HG02840 (cell line): ENCODE results near the gene IPO5.
"Not testable (repeated sequence)": the region's sequence is repeated elsewhere in the genome, so short reads cannot be mapped to it uniquely, and the experiment has no call there.

Source experiments
- ATAC-seq: cut with Tn5 transposase; IDR thresholded peaks from one replicate; pipeline ENCODE4 v1.9.1; 2021; ENCODE audit warnings: mild to moderate bottlenecking, moderate library complexity, moderate number of reproducible peaks; ENCODE audit not compliant: unreplicated experiment, low FRiP score

IPO5 gene

DNA sequence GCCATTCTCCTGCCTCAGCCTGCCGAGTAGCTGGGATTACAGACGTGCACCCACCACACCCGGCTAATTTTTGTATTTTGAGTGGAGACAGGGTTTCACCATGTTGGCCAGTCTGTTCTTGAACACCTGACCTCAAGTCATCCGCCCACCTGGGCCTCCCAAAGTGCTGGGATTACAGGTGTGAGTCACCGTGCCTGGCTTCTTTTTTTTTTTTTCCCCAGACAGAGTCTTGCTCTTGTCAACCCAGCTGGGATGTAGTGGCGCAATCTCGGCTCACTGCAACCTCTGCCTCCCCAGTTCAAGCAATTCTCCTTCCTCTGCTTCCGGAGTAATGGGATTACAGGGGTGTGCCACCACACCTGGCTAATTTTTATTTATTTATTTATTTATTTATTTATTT lies 51.5 kb downstream of the IPO5 start:
- not testable (repeated sequence) for ATAC-seq

DNA sequence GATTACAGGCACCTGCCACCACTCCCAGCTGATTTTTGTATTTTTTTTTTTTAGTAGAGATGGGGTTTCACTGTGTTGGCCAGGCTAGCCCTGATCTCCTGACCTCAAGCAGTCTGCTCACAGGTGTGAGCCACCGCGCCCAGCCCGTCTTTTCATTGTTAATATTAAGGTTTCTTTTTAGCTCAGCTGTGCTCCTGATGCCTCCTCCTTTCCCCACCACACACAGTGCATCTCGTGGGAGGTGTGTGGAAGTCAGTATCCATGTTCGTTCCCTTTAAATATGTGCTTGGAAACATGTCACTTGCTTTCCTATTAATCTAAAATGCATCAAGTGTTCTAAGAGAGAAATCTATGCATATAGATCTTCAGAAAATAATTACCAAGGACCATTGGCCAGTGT lies 53.5 kb downstream of the IPO5 start:
- no peak for ATAC-seq

DNA sequence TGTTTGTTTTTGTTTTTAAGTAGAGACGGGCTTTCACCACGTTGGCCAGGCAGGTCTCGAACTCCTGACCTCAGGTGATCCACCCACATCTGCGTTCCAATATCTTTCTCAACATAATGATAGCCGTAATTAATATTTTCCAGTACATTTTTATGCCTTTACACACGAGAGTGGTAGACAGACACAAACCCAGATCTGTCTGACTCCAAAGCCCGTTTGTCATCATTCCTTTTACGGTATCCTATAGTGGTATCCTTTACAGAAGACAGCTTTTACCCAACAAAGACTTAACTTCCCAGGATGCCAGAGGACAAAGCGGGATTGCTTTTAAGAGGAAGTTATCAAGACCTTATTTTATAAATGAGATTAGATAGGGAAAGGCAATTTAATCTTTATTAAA lies 59.8 kb downstream of the IPO5 start:
- no peak for ATAC-seq

- ATAC-seq, result no peak
These were observed 61.3 kb downstream of the IPO5 start for GRCh38 chr13:98014766-98015165.

DNA sequence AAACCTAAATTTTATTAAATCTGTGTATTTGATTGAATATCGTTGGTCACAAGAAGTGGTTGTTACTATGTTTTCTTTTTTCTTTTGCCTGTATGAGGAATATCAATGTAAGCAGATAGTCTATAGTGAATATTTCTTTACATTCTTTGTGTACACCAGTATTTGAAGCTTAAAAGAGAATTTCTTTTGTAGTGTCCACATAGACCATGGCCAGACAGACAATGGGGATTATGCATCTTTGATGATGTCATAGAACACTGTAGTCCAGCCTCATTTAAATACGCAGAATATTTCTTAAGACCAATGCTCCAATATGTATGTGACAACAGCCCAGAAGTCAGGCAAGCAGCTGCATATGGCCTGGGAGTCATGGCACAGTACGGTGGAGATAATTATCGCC lies 64.8 kb downstream of the IPO5 start:
- no peak for ATAC-seq

- ATAC-seq, result no peak
These were observed 65.7 kb downstream of the IPO5 start for GRCh38 chr13:98019186-98019585.

DNA sequence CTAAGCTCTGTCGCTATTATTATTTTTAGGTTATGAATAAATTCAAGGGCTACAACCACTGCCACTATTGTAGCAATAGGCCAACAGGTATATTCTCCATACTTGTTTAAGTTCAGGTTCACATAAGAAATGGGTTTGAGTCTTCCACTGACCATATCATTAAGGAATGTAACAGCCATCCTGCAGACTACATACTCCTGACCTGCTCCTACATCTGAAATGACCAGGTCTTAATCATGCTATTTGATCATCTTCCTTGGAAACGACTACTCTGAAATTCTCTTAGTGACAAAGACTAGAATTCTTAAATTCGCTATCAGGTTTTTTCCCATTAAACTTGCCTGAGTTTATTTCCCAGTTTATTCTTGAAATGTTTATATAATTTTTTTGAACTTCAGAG lies 66.8 kb downstream of the IPO5 start:
- no peak for ATAC-seq

DNA sequence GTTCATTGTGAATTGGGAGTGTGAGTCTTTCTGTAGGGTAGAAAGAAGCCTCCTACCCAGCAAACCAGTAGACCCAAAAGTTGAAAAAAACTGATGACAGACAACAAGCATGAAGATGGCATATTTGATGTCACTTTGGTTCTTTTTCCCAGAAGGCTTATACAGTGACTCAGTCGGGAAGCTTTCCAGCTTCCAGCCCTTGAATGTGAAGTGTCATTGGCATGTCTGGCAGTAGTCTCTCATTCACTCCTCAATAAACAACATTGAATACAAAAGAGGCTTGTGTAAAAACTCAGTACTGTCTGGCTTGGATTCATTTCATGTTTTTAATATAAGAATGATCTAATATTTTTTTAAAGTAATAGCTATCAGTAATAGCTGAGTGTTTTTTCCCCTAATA lies 68.7 kb downstream of the IPO5 start:
- no peak for ATAC-seq

DNA sequence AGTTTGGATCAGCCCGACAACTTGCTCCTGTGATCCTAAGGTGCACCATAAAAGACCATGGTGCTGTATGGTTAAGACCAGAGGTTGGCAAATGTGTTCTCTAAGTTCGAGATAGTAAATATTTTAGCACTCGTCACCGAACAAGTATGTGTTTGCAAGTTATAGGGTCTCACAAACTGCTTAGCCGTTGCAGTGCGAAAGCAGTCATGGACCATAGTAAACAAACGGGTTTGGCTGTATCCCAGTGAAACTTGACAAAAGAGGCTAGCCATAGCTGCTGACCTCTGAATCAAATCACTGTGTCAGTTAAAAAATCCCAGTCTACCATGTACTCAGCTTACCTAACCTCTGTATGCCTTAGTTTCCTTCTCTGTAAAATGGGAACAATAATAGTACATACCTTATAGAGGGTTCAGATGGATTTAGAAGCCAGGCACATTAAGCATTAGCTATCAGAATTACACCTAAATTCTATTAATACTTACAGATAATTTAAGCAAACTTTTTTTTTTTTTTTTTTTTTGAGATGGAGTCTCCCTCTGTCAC lies 72.1 kb downstream of the IPO5 start:
- no peak for ATAC-seq

DNA sequence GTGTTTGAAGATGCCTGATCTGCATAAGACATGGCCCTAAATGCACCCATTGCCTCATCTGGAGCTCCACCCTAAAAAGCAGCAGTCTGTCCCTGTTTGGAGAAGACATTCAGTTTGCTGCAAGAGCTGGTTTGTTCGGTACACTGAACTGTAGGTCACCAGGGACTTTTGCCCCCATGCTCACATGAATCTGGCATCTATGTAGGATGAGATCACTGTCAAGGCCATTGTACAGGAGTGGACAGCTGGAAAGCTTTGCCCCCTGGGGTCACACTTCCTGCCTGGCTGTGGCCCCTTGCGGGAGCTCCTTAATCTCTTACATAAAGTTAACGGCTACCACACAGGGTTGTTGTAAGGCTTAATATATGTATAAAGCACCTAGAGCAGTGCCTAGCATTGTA lies 73.0 kb downstream of the IPO5 start:
- ATAC-seq, result no peak

- ATAC-seq, result no peak
These were observed 78.7 kb downstream of the IPO5 start for GRCh38 chr13:98032168-98032567.

GRCh38 chr13:98033277-98034247 lies 80.1 kb downstream of the IPO5 start:
- no peak for ATAC-seq

GRCh38 chr13:98035373-98035772 lies 81.9 kb downstream of the IPO5 start:
- no peak for ATAC-seq

GRCh38 chr13:98036564-98037302 lies 83.3 kb downstream of the IPO5 start:
- ATAC-seq, result not testable (repeated sequence)

DNA sequence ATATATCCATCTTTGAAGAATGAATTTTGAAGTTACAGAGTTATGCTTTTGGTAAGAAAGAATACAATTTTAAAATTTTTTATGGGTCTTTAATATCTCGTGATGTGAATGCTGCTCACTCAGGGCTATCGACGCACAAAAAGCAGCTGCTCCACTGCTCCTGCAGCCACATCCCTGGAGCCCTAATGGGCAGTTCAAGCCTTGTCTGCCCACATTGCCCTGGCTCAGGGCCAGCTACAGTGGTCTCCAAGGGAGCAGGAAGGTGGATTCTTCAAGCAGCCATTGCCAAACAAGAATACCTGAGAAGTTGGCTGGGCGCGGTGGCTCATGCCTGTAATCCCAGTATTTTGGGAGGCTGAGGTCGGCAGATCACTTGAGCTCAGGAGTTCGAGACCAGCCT lies 85.8 kb downstream of the IPO5 start:
- no peak for ATAC-seq

DNA sequence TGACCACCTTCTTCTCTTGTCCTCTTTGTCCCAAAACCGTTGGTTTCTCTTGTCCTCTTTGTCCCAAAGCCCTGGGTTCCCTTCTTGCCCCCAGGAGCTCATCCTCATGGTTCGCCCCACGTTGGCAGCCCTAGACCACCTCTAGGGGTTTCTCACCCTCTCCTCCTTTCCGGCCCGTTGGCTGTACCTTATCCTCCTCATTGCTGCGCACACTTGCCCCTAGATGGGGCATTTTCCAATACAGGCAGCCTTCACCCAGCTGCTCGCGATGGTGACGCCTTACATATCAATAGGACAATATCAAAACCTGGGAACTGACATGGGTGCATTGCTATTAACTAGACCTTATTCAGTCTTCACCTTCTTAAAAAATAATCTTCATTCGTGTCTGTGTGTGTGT lies 86.5 kb downstream of the IPO5 start:
- ATAC-seq, result no peak

DNA sequence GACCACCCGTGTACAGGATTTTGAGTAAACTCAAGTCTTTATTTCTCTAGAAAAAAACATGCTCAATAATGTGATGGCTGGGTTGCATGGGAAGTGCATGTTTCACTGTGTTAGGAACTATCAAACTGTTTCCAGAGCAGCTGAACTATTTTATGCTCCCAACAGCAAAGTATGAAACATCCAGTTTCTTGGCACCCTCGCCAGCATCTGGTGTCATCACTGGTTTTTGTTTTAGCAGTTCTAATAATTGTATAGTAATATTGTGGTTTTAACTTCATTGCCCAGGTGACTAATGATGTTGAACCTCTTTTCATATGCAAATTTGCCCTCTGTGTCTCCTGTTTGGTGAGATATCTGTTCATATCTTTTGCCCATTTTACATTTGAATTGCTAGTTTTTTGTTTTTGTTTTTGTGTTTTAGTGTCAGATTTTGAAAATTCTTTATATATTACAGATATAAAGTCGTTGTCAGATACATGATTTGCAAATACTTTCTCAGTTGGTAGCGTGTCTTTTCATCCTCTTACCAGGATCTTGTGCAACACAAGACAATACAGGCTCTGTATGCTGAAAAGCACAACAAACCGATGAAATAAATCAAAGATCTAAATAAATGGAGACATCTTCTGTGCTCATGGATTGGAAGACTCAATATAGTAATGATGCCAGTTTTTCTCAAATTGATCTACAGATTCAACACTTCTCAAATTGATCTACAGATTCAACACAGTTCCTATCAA lies 87.8 kb downstream of the IPO5 start:
- no peak for ATAC-seq

DNA sequence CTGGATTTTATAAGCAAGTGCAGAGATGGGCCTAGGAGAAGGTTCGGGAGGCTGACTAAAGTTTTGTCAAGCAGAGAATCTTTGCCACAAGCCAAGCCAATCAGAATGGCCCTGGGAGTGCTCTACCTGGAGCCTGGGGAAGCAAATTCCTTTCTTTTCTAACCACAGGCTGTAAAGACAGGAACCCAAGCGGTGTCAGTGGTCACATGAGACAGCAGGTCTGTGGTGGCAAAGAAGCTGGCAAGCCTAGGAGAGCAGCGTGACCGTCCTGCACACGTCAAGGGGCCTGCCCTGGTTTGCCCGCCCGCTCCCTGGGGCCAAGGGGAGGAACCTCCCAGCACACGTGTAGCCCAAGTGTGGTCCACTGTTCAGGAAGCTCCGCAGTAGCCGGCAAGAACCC lies 90.8 kb downstream of the IPO5 start:
- no peak for ATAC-seq

DNA sequence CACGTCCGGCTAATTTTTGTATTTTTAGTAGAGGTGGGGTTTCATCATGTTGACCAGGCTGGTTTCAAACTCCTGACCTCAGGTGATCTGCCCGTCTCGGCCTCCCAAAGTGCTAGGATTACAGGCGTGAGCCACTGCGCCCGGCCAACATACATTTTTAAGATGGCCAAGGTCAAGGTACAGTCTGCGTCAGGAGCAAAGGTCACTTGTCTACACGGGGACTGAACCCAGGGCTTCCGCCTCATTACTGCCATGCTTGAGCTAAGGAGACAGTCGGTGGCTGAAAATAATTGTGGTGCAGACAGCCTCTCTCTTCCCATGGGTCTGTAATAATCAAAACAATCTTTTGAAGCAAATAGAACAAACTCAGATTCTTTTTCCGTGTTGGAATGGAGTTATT lies 94.3 kb downstream of the IPO5 start:
- ATAC-seq, result not testable (repeated sequence)

- no peak for ATAC-seq
These were observed 94.8 kb downstream of the IPO5 start for GRCh38 chr13:98048265-98048664.

GRCh38 chr13:98050041-98050466 lies 96.6 kb downstream of the IPO5 start:
- no peak for ATAC-seq
